GM12873 (cell line): Measurements from ENCODE around the gene IMMP2L.

ENCODE experiments used
- CTCF ChIP-seq: IDR thresholded peaks from 2 replicates; pipeline ENCODE4 v1.5.1; 2012; ENCODE audit warnings: low read depth, mild to moderate bottlenecking, moderate library complexity, low read length, control low read depth; ENCODE audit not compliant: insufficient read depth; ENCODE audit errors: missing control alignments

IMMP2L gene

GRCh38 chr7:111184987-111185386 lies 377.3 kb downstream of the IMMP2L start:
- TF ChIP-seq CTCF: no peak

- TF ChIP-seq CTCF: no peak
Observed at GRCh38 chr7:111183321-111183720, 379.0 kb downstream of the IMMP2L start.

GRCh38 chr7:111180338-111180737 lies 382.0 kb downstream of the IMMP2L start:
- TF ChIP-seq CTCF: no peak

GRCh38 chr7:111175908-111176441 lies 386.3 kb downstream of the IMMP2L start:
- TF ChIP-seq CTCF: no peak

- TF ChIP-seq CTCF: no peak
Observed at GRCh38 chr7:111174510-111174909, 387.8 kb downstream of the IMMP2L start.

- TF ChIP-seq CTCF: no peak
Observed at GRCh38 chr7:111173990-111174389, 388.3 kb downstream of the IMMP2L start.

GRCh38 chr7:111173528-111173927 lies 388.8 kb downstream of the IMMP2L start:
- TF ChIP-seq CTCF: no peak
